Right lobe of liver (tissue), 6 donors: ENCODE results near the gene ACAD10. TPM values are rescaled to one million over a fixed set of nuclear protein-coding genes. Genes with fewer than 3 reads are reported as not detected.
A peak's percentile ranks its signal among the peaks of the same experiment; 100 is the strongest.
"Not testable (repeated sequence)": the region's sequence is repeated elsewhere in the genome, so short reads cannot be mapped to it uniquely, and the experiment has no call there.

ENCODE experiments used
- ATAC-seq, 4 donors: fragments of 200-7000 bp; cut with Tn5 transposase; one replicate each; pipeline ENCODE4 v1.9.1; 2020; ENCODE audit warnings: mild to moderate bottlenecking in 4 of 4, moderate library complexity in 4 of 4
- DNase-seq, 3 donors: peaks; one replicate each; pipeline ENCODE4 v3.0.0-alpha.2; 2020
- H3K27ac ChIP-seq, 3 donors: fragments of 200-600 bp; one replicate each; pipeline ENCODE4 v1.8.0; 2022
- H3K27me3 ChIP-seq, 2 donors: fragments of 200-600 bp; one replicate each; pipeline ENCODE4 v1.8.0; 2022
- H3K36me3 ChIP-seq, 4 donors: fragments of 200-600 bp; sonication (generic) in 1 of 4; one replicate each; pipeline versions ENCODE4 v1.5.1 to v1.8.0; 2017 to 2022; ENCODE audit warnings: control low read depth in 1 of 4
- H3K4me1 ChIP-seq, 4 donors: fragments of 200-600 bp; sonication (generic) in 1 of 4; one replicate each; pipeline versions ENCODE4 v1.5.1 to v1.8.0; 2017 to 2022; ENCODE audit warnings: control low read depth in 1 of 4
- H3K4me3 ChIP-seq, 3 donors: fragments of 200-600 bp; one replicate each; pipeline ENCODE4 v1.8.0; 2022
- H3K9me3 ChIP-seq, 4 donors: fragments of 200-600 bp; sonication (generic) in 1 of 4; one replicate each; pipeline versions ENCODE4 v1.5.1 to v1.8.0; 2017 to 2022; ENCODE audit warnings: control low read depth in 1 of 4
- POLR2A ChIP-seq: fragments of 450-650 bp; IDR thresholded peaks from one replicate; pipeline ENCODE4 v1.6.1; 2017; ENCODE audit warnings: antibody characterized with exemption, mild to moderate bottlenecking
- WGBS: methylation state at CpG from one replicate; pipeline ENCODE4 v1.1.6; 2018; ENCODE audit warnings: low coverage, low lambda C conversion rate; ENCODE audit not compliant: insufficient coverage; ENCODE audit errors: missing lambda C conversion rate; 5-methylcytosine and 5-hydroxymethylcytosine counted together
- intact Hi-C, 2 donors: fragments of 100-400 bp; cut with DNase I; formaldehyde crosslinking; loops; one replicate each; pipeline versions ENCODE4 v1.11.2 to v1.14.1; 2022
- total RNA-seq, 6 experiments: library from RNA; depleted of rRNA in 2 of 6; stranded (reverse); fragments of >200 nt in 2 of 6; fragmentation: NEBNext Ultra II Directional in 3 of 6; extraction: Animal tissue kit (Norgen Biotek cat#: 25700) in 3 of 6; gene quantifications; one replicate each; pipeline versions ENCODE4 v1.1.0 to v1.2.4, GENCODE V29; 2016 to 2023
- TF ChIP-seq, protein P1 (sequence below), 4 donors: fragments of 200-600 bp in 3 of 4; fragments of 450-650 bp in 1 of 4; IDR thresholded peaks; one replicate each; pipeline versions ENCODE4 v1.5.1 to v1.8.0; 2016 to 2022; ENCODE audit warnings: antibody characterized with exemption in 4 of 4, mild to moderate bottlenecking in 2 of 4
- donor health status: DM: no; HTN: yes; CAD: no.
- donor health status: DM: no; HTN: no; CAD: no.
- donor health status: DM: no; HTN: no; CAD: no.
- donor health status: DM: no; HTN: yes; CAD: no.
- donor health status: DM: no; HTN: yes; CAD: no.

The ACAD10 gene
- total RNA-seq, 6 experiments from 2014 or later: 24.7 to 41.7 (median 26.8) TPM

- 84% methylated on average over 3 of the region's 4 CpGs for WGBS
- H3K4me1 ChIP-seq: peaks cover 0 to 6% (median 0%) of the 10 kb centered on the region in 4 donors
- peak overlapping the region in 1 of 3 donors; percentile 17 for H3K4me3 ChIP-seq
- H3K9me3 ChIP-seq: no peaks in the 10 kb centered on the region
- no peak for ATAC-seq
- no peak for DNase-seq
- intact Hi-C loops: no loop called here
- peaks cover 0 to 30% (median 10%) of the 10 kb centered on the region in 4 donors for H3K36me3 ChIP-seq
- peak overlapping the region in 1 of 3 donors; percentile 59 for H3K27ac ChIP-seq
- TF ChIP-seq, protein P1, sequence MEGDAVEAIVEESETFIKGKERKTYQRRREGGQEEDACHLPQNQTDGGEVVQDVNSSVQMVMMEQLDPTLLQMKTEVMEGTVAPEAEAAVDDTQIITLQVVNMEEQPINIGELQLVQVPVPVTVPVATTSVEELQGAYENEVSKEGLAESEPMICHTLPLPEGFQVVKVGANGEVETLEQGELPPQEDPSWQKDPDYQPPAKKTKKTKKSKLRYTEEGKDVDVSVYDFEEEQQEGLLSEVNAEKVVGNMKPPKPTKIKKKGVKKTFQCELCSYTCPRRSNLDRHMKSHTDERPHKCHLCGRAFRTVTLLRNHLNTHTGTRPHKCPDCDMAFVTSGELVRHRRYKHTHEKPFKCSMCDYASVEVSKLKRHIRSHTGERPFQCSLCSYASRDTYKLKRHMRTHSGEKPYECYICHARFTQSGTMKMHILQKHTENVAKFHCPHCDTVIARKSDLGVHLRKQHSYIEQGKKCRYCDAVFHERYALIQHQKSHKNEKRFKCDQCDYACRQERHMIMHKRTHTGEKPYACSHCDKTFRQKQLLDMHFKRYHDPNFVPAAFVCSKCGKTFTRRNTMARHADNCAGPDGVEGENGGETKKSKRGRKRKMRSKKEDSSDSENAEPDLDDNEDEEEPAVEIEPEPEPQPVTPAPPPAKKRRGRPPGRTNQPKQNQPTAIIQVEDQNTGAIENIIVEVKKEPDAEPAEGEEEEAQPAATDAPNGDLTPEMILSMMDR (IDR thresholded peaks at IDR 0.05): peak in 1 of 4 donors; percentile 17
- no peak for TF ChIP-seq POLR2A
- H3K27me3 ChIP-seq: no peaks in the 10 kb centered on the region
Measured at GRCh38 chr12:111642681-111643426, 43.0 kb upstream of the ACAD10 start.

- DNase-seq (peak in 2 of 3 donors; percentile 58 to 78), ATAC-seq (peak; percentile 80 to 93 (median 84))
- no peaks in the 10 kb centered on the region for H3K9me3 ChIP-seq
- peaks cover 0 to 30% (median 10%) of the 10 kb centered on the region in 4 donors for H3K36me3 ChIP-seq
- H3K27me3 ChIP-seq: no peaks in the 10 kb centered on the region
- H3K27ac ChIP-seq: peak overlapping the region in 1 of 3 donors; percentile 59
- intact Hi-C loops: no loop called here
- H3K4me1 ChIP-seq: peaks cover 0 to 6% (median 0%) of the 10 kb centered on the region in 4 donors
- WGBS: 48% methylated on average over 2 of the region's 3 CpGs
- peak overlapping the region in 1 of 3 donors; percentile 17 for H3K4me3 ChIP-seq
- TF ChIP-seq POLR2A: no peak
- TF ChIP-seq, protein P1 (IDR thresholded peaks at IDR 0.05): no peak
Measured at GRCh38 chr12:111643427-111643826, 42.4 kb upstream of the ACAD10 start.

DNA sequence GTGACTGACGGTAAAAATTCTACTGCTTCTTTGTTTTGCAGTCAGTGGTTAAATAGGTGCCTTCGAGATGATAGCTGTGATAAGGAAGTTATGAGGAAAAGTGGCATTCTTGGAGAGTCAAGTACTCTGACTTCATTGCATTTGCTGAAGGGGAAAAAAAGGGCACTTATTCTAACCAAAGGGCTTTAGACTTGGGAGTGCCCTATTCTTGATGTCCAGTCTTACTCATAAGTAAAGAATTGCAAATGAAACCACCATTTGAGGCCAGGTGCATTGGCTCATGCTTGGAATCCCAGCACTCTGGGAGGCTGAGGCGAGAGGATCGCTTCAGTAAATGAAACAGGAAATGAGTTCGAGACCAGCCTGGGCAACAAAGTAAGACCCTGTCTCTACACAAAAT, 40.4 kb upstream of the ACAD10 start:
- intact Hi-C loops: no loop called here
- WGBS: 96% methylated on average over 5 of the region's 5 CpGs
- H3K27ac ChIP-seq: no peak overlapping the region
- no peak for TF ChIP-seq POLR2A
- TF ChIP-seq, protein P1 (IDR thresholded peaks at IDR 0.05): no peak
- H3K4me3 ChIP-seq: no peak overlapping the region
- no peak for ATAC-seq
- H3K36me3 ChIP-seq: peaks cover 0 to 46% (median 17%) of the 10 kb centered on the region in 4 donors
- DNase-seq: no peak
- H3K27me3 ChIP-seq: no peaks in the 10 kb centered on the region
- H3K4me1 ChIP-seq: peaks cover 0 to 6% (median 0%) of the 10 kb centered on the region in 4 donors
- no peaks in the 10 kb centered on the region for H3K9me3 ChIP-seq

GRCh38 chr12:111650912-111651311, 34.9 kb upstream of the ACAD10 start:
- no peaks in the 10 kb centered on the region for H3K4me1 ChIP-seq
- DNase-seq: no peak
- WGBS: 94% methylated on average over 7 of the region's 7 CpGs
- no peak overlapping the region for H3K4me3 ChIP-seq
- H3K27me3 ChIP-seq: no peaks in the 10 kb centered on the region
- H3K36me3 ChIP-seq: peaks cover 0 to 57% (median 12%) of the 10 kb centered on the region in 4 donors
- intact Hi-C loops: no loop called here
- no peaks in the 10 kb centered on the region for H3K9me3 ChIP-seq
- ATAC-seq: no peak
- TF ChIP-seq, protein P1 (IDR thresholded peaks at IDR 0.05): no peak
- TF ChIP-seq POLR2A: no peak
- no peak overlapping the region for H3K27ac ChIP-seq

- H3K9me3 ChIP-seq, H3K27me3 ChIP-seq, ATAC-seq, H3K27ac ChIP-seq, intact Hi-C loops, H3K4me1 ChIP-seq, DNase-seq, H3K4me3 ChIP-seq: not testable (repeated sequence)
- H3K36me3 ChIP-seq: peaks cover 0 to 55% (median 13%) of the 10 kb centered on the region in 4 donors
- 90% methylated on average over 4 of the region's 9 CpGs for WGBS
Measured at GRCh38 chr12:111652530-111652929, 33.3 kb upstream of the ACAD10 start.
